HG03103 (cell line): ENCODE data around the gene KRTAP10-6.
"Not testable (repeated sequence)": the region's sequence is repeated elsewhere in the genome, so short reads cannot be mapped to it uniquely, and the experiment has no call there.

ENCODE experiments used
- ATAC-seq: cut with Tn5 transposase; IDR thresholded peaks from one replicate; pipeline ENCODE4 v1.9.1; 2021; ENCODE audit warnings: low read depth; ENCODE audit not compliant: unreplicated experiment

Gene KRTAP10-6

DNA sequence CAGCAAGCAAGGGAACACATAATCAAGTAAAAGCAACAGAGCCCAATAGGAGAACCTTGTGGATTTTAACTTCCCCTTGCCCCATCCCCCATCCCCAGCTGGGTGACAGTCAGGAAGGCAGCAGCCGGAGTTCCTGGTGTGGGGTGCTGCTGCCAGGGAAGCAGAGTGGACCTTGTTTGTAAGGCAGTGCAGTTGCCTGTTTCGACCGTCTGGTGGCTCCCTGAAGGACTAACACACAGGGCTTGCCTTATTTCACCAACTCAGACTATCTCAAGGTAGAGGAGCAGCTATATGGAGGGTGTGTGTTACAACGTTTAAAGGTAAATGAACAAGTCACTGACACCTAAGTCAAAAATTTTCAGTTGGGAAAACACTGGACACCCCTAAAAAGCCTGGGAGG lies 26.2 kb upstream of the KRTAP10-6 start:
- ATAC-seq: no peak

DNA sequence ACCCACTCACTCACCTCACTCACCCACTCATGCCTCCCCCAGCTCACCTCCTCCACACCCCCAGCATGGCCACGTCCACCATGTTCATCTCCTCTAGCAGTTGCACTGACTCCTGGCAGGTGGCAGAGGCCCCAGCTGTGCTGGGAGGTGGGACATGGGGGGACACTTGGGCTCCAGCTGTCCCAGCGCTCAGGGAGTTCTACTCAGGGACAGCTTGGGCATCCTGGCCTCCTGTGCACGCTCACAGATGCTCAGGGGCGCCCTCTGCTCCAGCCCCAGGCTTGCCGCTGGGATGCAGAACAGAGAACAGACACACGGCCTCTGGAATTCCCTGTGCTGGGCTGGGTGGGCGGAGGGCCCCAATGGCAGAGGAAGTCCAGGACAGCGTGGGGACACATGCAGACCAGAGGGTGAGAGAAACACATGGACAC lies 24.8 kb upstream of the KRTAP10-6 start:
- no peak for ATAC-seq

GRCh38 chr21:44616591-44616926 lies 24.3 kb upstream of the KRTAP10-6 start:
- no peak for ATAC-seq

GRCh38 chr21:44615911-44616590 lies 23.7 kb upstream of the KRTAP10-6 start:
- ATAC-seq: no peak

GRCh38 chr21:44615466-44615865 lies 23.2 kb upstream of the KRTAP10-6 start:
- no peak for ATAC-seq

DNA sequence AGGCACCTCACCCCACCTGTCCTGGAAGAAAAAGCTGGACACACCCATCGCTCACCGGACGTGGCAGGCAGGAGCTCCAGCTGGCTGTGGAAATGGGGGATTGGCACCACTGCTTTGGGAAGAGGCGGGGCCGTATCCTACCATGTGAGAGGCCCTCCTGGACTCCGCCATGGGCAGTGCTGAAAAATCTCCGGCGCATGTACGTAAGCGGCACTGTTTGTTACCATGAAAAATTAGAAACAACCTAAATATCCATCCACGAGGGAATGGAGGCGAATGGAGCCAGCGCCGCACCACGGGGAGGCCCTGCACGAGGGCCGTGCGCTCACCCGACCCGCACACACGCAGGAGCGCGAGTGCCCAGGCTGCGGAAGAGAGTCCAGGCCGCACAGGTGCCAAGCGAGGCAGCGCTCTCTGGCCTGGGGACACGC lies 22.7 kb upstream of the KRTAP10-6 start:
- ATAC-seq: no peak

- ATAC-seq: no peak
Observed at GRCh38 chr21:44614161-44614631, 21.9 kb upstream of the KRTAP10-6 start.

- no peak for ATAC-seq
Observed at GRCh38 chr21:44613386-44614155, 21.3 kb upstream of the KRTAP10-6 start.

GRCh38 chr21:44612669-44613229 lies 20.4 kb upstream of the KRTAP10-6 start:
- ATAC-seq: no peak

GRCh38 chr21:44612029-44612486 lies 19.8 kb upstream of the KRTAP10-6 start, which contains the start of gene KRTAP10-8:
Gene KRTAP10-8 (plus strand): TSS chr21:44612079. CDS start chr21:44612101, 22 bp downstream.
- no peak for ATAC-seq

GRCh38 chr21:44611551-44611950 lies 19.2 kb upstream of the KRTAP10-6 start:
- ATAC-seq: no peak

DNA sequence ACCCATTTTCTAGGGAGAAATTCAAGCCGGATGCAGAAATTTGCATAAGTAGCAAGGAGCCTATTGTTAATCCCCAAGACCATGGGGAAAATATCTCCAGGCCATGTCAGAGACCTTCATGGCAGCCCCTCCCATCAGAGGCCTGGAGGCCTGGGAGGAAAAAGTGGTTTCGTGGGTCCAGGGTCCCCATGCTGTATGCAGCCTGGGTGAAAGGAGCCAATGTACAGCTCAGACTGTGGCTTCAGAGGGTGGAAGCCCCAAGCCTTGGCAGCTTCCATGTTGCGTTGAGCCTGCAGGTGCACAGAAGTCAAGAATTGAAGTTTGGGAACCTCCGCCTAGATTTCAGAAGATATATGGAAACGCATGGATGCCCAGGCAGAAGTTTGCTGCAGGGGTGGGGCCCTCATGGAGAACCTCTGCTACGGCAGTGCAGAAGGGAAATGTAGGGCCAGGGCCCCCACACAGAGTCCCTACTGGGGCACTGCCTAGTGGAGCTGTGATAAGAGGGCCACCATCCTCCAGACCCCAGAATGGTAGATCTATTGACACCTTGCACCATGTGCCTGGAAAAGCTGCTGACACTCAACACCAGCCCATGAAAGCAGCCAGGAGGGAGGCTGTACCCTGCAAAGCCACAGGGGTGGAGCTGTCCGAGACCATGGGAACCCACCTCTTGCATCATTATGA lies 18.0 kb upstream of the KRTAP10-6 start:
- not testable (repeated sequence) for ATAC-seq

DNA sequence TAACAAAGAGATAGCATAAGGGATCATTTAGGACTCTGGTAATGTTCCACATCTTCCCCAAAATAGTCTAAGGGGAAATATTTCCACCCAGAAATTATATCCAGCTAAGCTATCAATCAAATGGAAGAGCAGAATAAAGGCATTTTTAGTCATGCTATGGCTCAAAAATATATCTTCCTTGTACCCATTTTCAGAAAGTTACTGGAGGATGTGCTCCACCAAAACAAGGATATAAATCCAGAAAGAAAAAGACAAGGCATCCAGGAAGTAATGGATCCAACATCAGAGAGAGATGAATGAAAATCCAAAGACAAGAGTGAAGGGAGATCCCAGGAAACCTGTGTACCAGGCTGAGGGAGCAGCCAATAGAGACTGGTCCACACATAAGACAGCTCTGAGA lies 16.9 kb upstream of the KRTAP10-6 start:
- no peak for ATAC-seq

DNA sequence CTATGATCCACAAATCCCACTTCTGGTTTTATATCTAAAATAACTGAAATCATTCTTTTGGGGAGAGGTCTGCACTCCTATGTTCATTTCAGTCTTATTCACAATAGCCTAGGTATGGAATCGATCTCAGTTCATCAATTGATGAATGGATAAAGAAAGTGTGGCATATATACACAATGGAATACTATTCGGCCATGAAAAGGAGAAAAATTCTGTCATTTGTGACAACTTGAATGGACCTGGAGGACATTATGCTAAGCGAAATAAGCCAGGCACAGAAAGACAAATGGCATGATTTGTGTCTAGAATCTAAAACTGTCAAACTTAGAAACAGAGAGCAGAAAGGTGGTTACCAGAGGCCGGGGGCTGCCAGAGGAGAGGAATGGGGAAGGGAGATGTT lies 14.2 kb upstream of the KRTAP10-6 start:
- no peak for ATAC-seq

DNA sequence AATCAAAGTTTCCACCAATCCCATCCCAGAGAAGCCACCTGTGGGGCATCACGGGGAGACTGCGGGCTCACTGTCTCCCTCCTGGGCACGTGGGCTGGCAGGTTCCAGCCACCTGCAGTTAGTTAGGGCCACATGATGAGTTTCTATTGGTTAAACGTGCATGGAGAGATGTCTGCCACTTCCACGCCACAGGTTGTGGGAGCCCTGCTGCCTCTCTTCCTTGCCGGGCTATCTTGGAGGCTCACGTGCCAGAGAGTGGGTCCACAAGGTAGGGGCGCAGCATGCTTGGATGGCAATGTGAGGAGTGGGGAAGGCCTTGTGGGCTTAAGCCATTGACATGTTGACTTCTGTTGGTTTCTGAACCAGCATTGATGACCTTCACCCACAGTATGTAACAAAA lies 11.6 kb upstream of the KRTAP10-6 start:
- no peak for ATAC-seq

- no peak for ATAC-seq
Observed at GRCh38 chr21:44603109-44603875, 11.0 kb upstream of the KRTAP10-6 start.

DNA sequence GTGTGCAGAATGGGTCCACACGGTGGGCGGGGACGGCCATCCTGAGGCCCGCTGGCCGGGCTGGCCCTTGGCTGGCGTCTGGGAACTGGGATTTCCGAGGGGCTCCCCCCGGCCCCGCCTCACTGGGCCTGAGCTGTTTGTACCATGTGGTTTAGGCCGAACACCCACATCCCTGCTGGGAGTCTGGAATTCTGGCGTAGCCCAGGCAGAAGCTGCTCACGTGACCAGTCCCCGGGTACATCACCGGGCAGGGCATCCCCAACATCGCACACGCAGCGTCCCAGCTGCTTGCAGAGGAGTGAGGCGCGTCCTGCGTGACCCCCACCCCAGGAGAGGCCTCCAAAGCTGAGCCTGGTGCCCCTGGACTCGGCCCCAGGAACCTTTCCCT lies 10.2 kb upstream of the KRTAP10-6 start:
- no peak for ATAC-seq

DNA sequence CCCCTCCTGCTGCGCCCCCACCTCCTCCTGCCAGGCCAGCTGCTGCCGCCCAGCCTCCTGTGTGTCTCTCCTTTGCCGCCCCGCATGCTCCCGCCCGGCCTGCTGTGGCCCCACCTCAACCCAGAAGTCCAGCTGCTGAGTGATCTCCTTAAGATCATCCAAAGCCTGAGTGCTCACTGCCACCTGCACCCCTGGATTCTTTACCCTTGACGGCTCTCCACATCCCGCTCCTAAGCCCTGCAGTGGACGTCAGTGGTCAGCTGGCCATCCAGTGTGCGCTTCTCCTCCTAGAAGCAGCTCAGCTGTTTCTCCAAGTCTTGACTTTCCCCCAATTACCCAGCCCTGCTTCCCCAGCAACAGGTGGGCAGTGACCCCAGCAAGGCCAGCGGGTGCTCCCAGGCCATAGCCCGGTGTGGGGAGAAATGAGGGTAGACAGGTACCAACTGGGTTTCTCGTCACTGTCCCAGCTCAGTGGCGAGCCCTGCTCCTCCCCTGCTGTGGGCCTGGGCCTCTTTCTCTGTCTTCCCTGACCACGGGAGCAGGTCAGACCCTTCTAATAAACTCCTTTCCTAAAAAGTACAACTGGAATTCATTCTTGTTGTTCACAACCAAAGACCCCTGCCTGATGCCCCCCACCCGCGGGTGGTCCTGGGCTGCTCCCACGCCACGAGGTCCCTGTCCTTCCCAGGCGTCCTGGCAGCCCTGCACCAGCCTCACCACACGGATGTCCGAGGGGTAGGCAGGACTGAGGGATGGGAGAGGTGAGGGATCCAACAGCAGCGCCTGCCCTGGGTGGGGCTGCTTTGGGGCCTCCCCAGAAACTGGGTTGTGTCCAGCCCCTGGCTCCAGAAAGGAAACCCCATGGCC lies 9.5 kb upstream of the KRTAP10-6 start:
- ATAC-seq: no peak

DNA sequence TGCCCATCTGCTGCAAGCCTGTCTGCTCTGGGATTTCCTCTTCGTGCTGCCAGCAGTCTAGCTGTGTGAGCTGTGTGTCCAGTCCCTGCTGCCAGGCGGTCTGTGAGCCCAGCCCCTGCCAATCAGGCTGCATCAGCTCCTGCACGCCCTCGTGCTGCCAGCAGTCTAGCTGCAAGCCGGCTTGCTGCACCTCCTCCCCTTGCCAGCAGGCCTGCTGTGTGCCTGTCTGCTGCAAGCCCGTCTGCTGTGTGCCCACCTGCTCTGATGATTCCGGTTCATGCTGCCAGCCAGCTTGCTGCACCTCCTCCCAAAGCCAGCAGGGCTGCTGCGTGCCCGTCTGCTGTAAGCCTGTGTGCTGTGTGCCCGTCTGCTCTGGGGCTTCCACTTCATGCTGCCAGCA lies 8.8 kb upstream of the KRTAP10-6 start:
- ATAC-seq: not testable (repeated sequence)
